Endothelial cell of umbilical vein (primary cell): ENCODE data around the gene RAB20.

ENCODE experiments used
- EZH2 ChIP-seq: IDR thresholded peaks from 2 replicates; pipeline ENCODE4 v1.6.1; 2012; ENCODE audit warnings: borderline replicate concordance, low read depth, mild to moderate bottlenecking, moderate library complexity, low read length, inconsistent platforms; ENCODE audit not compliant: severe bottlenecking
- FOS ChIP-seq: IDR thresholded peaks from 2 replicates; pipeline ENCODE4 v1.6.1; 2011; ENCODE audit warnings: mild to moderate bottlenecking, low read length, moderate library complexity, borderline replicate concordance; ENCODE audit not compliant: insufficient read depth
- MYC ChIP-seq: IDR thresholded peaks from one replicate; pipeline ENCODE4 v1.6.1; 2011; ENCODE audit warnings: mild to moderate bottlenecking, low read depth, low read length
- POLR2A ChIP-seq: IDR thresholded peaks from 2 replicates; pipeline ENCODE4 v1.6.1; 2012; ENCODE audit warnings: low read depth, mild to moderate bottlenecking, control low read depth, low read length
- TF ChIP-seq, protein P1 (sequence below), 2 donors: IDR thresholded peaks; 1 replicate in 1 of 2; 2 replicates in 1 of 2; pipeline ENCODE4 v1.5.1; 2011; ENCODE audit warnings: low read length in 2 of 2, mild to moderate bottlenecking in 2 of 2, moderate library complexity in 2 of 2, control low read depth in 1 of 2, inconsistent platforms in 1 of 2, low read depth in 1 of 2; ENCODE audit not compliant: insufficient read depth in 1 of 2; ENCODE audit errors: extremely low read depth in 1 of 2

DNA sequence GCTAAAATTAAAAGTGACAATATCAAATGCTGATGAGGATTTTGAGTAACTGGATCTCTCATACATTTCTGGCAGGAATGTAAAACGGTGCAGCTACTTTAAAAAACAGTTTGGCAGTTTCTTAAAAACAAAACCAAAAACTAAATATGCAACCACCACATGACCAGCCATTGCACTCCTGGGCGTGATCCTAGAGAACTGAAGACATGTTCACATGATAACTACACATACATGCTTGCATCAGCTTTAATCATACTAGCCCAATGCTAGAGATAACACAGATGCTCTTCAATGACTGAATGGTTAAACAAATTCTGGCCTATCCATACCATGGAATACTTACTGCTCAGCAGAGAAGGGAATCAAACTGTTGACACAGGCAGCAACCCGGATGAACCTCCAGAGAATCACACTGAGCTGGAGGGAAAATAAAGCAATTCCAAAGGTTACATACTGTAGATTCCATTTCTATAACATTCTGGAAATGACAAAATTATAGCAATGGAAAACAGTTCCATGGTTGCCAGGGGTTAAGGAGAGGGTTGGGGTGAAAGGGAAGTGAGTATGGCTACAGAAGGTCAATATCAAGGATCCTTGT, 28.4 kb upstream of the RAB20 start:
- TF ChIP-seq POLR2A (no peak), MYC (no peak), FOS (no peak), EZH2 (no peak)
- TF ChIP-seq, protein P1, sequence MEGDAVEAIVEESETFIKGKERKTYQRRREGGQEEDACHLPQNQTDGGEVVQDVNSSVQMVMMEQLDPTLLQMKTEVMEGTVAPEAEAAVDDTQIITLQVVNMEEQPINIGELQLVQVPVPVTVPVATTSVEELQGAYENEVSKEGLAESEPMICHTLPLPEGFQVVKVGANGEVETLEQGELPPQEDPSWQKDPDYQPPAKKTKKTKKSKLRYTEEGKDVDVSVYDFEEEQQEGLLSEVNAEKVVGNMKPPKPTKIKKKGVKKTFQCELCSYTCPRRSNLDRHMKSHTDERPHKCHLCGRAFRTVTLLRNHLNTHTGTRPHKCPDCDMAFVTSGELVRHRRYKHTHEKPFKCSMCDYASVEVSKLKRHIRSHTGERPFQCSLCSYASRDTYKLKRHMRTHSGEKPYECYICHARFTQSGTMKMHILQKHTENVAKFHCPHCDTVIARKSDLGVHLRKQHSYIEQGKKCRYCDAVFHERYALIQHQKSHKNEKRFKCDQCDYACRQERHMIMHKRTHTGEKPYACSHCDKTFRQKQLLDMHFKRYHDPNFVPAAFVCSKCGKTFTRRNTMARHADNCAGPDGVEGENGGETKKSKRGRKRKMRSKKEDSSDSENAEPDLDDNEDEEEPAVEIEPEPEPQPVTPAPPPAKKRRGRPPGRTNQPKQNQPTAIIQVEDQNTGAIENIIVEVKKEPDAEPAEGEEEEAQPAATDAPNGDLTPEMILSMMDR (IDR thresholded peaks at IDR 0.05; ENCODE audit: extremely low read depth in 1 of 2, insufficient read depth in 1 of 2, low read depth in 1 of 2, low read length in 2 of 2) = no peak
